PC-3 (cell line): ENCODE results near the gene LGALS9. TPM values are rescaled to one million over a fixed set of nuclear protein-coding genes. Genes with fewer than 3 reads are reported as not detected.

Experiments used
- ATAC-seq: fragments of 200-7000 bp; cut with Tn5 transposase; 2 replicates; pipeline ENCODE4 v1.9.1; 2020; ENCODE audit warnings: mild to moderate bottlenecking, moderate library complexity
- BruUV-seq: library from RNA; stranded (reverse); fragments of 400-500 nt; replicated peaks from 2 replicates; lab custom pipeline; 2021; lab: Mats Ljungman, UMichigan
- CTCF ChIA-PET: fragments of 300-600 bp; sonication (Branson Sonifier 250); formaldehyde crosslinking; loops from one replicate; lab custom pipeline; 2022; ENCODE audit warnings: antibody characterized with exemption; lab: Charles Lee
- POLR2A ChIA-PET: fragments of 300-600 bp; sonication (Branson Sonifier 250); formaldehyde crosslinking; loops from one replicate; lab custom pipeline; 2022; ENCODE audit warnings: antibody characterized with exemption; ENCODE audit not compliant: unreplicated experiment; lab: Charles Lee
- DNase-seq: peaks from one replicate; pipeline ENCODE4 v3.0.0-alpha.2; 2015
- H2AFZ ChIP-seq: fragments of 300-600 bp; sonication (generic); 2 replicates; pipeline ENCODE4 v1.6.0; 2016; ENCODE audit warnings: antibody characterized with exemption, low read length
- H3F3A ChIP-seq: fragments of 300-600 bp; sonication (generic); one replicate; pipeline ENCODE4 v1.6.0; 2017; ENCODE audit warnings: antibody characterized with exemption, low read length, control low read depth, mild to moderate bottlenecking; ENCODE audit not compliant: unreplicated experiment
- H3K27ac ChIP-seq: fragments of 300-600 bp; sonication (generic); 2 replicates; pipeline ENCODE4 v1.5.1; 2016; ENCODE audit warnings: mild to moderate bottlenecking, low read length
- H3K27me3 ChIP-seq: fragments of 300-600 bp; sonication (generic); 2 replicates; pipeline ENCODE4 v1.6.1; 2016; ENCODE audit warnings: low read length, mixed read lengths
- H3K36me3 ChIP-seq: fragments of 300-600 bp; sonication (generic); 2 replicates; pipeline ENCODE4 v1.6.1; 2016; ENCODE audit warnings: low read depth, mixed run types, low read length, mixed read lengths
- H3K4me1 ChIP-seq: fragments of 300-600 bp; sonication (generic); 2 replicates; pipeline ENCODE4 v1.5.1; 2016; ENCODE audit warnings: low read length; ENCODE audit not compliant: insufficient read depth
- H3K4me2 ChIP-seq: fragments of 300-600 bp; sonication (generic); 2 replicates; pipeline ENCODE4 v1.6.0; 2016; ENCODE audit warnings: low read length
- H3K4me3 ChIP-seq: fragments of 300-600 bp; sonication (generic); 2 replicates; pipeline ENCODE4 v1.5.1; 2016; ENCODE audit warnings: mild to moderate bottlenecking, low read length, mixed read lengths
- H3K79me2 ChIP-seq: fragments of 300-600 bp; sonication (generic); 2 replicates; pipeline ENCODE4 v1.6.1; 2017; ENCODE audit warnings: low read length, mixed read lengths
- H3K9ac ChIP-seq: fragments of 300-600 bp; sonication (generic); 2 replicates; pipeline ENCODE4 v1.6.0; 2016; ENCODE audit warnings: mild to moderate bottlenecking, low read length
- H3K9me2 ChIP-seq: fragments of 300-600 bp; sonication (generic); replicated peaks from 2 replicates; pipeline ENCODE4 v1.6.1; 2016; ENCODE audit warnings: mixed run types, low read length, mixed read lengths
- H3K9me3 ChIP-seq: fragments of 300-600 bp; sonication (generic); 2 replicates; pipeline ENCODE4 v1.6.1; 2016; ENCODE audit warnings: low read length, mixed read lengths
- H4K20me1 ChIP-seq: fragments of 300-600 bp; sonication (generic); 2 replicates; pipeline ENCODE4 v1.6.1; 2016; ENCODE audit warnings: low read length, mixed read lengths
- EZH2 ChIP-seq: fragments of 300-600 bp; sonication (generic); IDR thresholded peaks from one replicate; pipeline ENCODE4 v1.6.1; 2017; ENCODE audit warnings: antibody characterized with exemption, mild to moderate bottlenecking, low read length; ENCODE audit not compliant: unreplicated experiment
- EZH2phosphoT487 ChIP-seq: fragments of 300-600 bp; sonication (generic); IDR thresholded peaks from 2 replicates; pipeline ENCODE4 v1.6.1; 2018; ENCODE audit warnings: mild to moderate bottlenecking, antibody characterized with exemption, low read length, borderline replicate concordance
- intact Hi-C: fragments of 100-400 bp; cut with micrococcal nuclease; formaldehyde crosslinking; loops from 2 replicates; pipeline ENCODE4 v1.9.0; 2023
- total RNA-seq: library from RNA; depleted of rRNA; stranded (reverse); fragments of >200 nt; gene quantifications from 2 replicates; pipeline ENCODE4 v1.2.3, GENCODE V29; 2014
- TF ChIP-seq, protein P1 (sequence below): fragments of 300-600 bp; sonication (generic); conservative IDR thresholded peaks from 2 replicates; pipeline ENCODE4 v1.5.1; 2017; ENCODE audit warnings: antibody characterized with exemption, low read depth, mild to moderate bottlenecking, low read length

Gene LGALS9
- total RNA-seq, 1 experiment from 2014 or later, result 1.1 TPM

DNA sequence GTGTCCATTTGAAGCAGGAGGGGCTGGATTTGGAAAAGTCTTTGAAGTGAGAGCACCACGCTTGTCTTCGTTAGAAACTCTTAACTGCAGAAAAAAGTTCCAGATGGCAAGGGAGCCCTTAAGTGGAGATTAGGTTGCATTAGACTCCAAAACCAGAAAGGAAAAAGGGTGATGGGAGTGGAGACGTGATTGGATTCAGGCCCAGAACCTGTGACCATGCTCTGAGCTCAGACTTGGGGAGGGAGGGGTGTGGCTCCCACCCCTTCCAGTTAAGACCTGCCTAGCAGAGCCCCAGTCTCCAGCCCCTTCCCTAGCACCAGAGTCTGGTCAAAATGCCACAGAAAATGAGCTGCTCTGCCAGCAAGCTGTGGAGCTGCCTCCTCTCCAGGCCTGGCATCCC, 6.4 kb upstream of the LGALS9 start:
- no peaks in the 10 kb centered on the region for H3K36me3 ChIP-seq
- no peaks in the 10 kb centered on the region for H3K27me3 ChIP-seq
- H3K4me1 ChIP-seq, result peaks cover 4% of the 10 kb centered on the region
- TF ChIP-seq, protein P1, sequence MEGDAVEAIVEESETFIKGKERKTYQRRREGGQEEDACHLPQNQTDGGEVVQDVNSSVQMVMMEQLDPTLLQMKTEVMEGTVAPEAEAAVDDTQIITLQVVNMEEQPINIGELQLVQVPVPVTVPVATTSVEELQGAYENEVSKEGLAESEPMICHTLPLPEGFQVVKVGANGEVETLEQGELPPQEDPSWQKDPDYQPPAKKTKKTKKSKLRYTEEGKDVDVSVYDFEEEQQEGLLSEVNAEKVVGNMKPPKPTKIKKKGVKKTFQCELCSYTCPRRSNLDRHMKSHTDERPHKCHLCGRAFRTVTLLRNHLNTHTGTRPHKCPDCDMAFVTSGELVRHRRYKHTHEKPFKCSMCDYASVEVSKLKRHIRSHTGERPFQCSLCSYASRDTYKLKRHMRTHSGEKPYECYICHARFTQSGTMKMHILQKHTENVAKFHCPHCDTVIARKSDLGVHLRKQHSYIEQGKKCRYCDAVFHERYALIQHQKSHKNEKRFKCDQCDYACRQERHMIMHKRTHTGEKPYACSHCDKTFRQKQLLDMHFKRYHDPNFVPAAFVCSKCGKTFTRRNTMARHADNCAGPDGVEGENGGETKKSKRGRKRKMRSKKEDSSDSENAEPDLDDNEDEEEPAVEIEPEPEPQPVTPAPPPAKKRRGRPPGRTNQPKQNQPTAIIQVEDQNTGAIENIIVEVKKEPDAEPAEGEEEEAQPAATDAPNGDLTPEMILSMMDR, result no peak
- TF ChIP-seq EZH2phosphoT487 (no peak), EZH2 (no peak)
- H2AFZ ChIP-seq, result no peak overlapping the region
- no peaks in the 10 kb centered on the region for H3K9me2 ChIP-seq
- H3F3A ChIP-seq, result no peaks in the 10 kb centered on the region
- POLR2A ChIA-PET, result no interaction called here
- H3K4me2 ChIP-seq, result no peak overlapping the region
- no peaks in the 10 kb centered on the region for H4K20me1 ChIP-seq
- no peaks in the 10 kb centered on the region for H3K9me3 ChIP-seq
- no peak overlapping the region for H3K27ac ChIP-seq
- DNase-seq, result no peak
- ATAC-seq, result no peak
- H3K9ac ChIP-seq, result no peak overlapping the region
- CTCF ChIA-PET, result no interaction called here
- BruUV-seq, result no TSS peak
- H3K4me3 ChIP-seq, result no peak overlapping the region
- intact Hi-C loops, result no loop called here
- H3K79me2 ChIP-seq, result no peaks in the 10 kb centered on the region

DNA sequence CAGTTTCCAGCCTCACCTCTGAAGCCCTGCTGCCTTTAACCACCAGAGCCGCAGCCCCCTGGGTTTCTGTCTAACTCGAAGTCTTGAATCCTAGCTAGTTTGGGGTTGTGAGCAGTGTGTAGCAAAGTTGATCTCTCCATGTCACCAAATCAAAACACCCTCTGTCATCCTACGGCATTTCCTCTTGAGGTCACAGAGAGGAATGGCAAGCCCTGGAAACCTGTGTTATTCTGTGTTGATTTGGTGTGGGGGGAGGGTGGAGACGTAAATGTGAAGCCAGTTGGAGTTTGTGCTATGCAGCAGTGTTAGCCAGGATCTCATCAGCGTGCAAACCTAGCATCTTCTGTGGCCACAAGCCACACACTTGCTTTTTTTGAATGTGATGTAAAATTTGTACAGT, 5.1 kb upstream of the LGALS9 start:
- Histone ChIP-seq H3K9me3 (no peaks in the 10 kb centered on the region), H3K27ac (no peak overlapping the region), H3F3A (no peaks in the 10 kb centered on the region), H3K4me3 (no peak overlapping the region), H3K27me3 (no peaks in the 10 kb centered on the region), H3K9ac (no peak overlapping the region), H3K4me2 (no peak overlapping the region), H4K20me1 (no peaks in the 10 kb centered on the region), H3K9me2 (no peaks in the 10 kb centered on the region), H3K4me1 (peaks cover 8% of the 10 kb centered on the region), H3K79me2 (no peaks in the 10 kb centered on the region), H3K36me3 (no peaks in the 10 kb centered on the region), H2AFZ (no peak overlapping the region)
- ChIA-PET CTCF (no interaction called here), POLR2A (no interaction called here)
- TF ChIP-seq, protein P1, result no peak
- no peak for TF ChIP-seq EZH2phosphoT487
- no peak for TF ChIP-seq EZH2
- DNase-seq (no peak), ATAC-seq (no peak)
- intact Hi-C loops, result no loop called here
- BruUV-seq, result no TSS peak

DNA sequence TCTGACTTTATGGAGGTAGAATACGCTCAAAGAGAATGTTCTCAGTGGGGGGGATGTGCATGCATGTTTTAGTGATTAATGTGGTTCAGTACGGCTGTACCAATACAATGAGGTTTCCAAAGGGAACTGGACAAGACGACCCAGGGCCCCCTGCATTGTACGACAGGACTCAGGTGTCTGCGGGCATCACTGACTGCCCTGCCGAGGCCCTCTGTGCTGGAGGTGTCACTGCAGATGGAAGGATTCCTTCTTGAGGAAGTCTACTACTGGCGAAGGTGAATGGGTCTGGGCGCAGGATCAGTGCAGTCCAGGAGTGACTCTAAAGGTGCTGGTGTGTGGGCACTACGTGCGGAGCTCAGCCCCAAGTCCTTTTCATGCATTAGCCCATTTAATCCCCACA, 3.5 kb upstream of the LGALS9 start:
- H4K20me1 ChIP-seq, result no peaks in the 10 kb centered on the region
- no peak overlapping the region for H3K9ac ChIP-seq
- no peaks in the 10 kb centered on the region for H3K27me3 ChIP-seq
- no peak overlapping the region for H3K4me2 ChIP-seq
- intact Hi-C loops, result no loop called here
- BruUV-seq, result no TSS peak
- ATAC-seq (no peak), DNase-seq (no peak)
- ChIA-PET POLR2A (no interaction called here), CTCF (no interaction called here)
- H3K36me3 ChIP-seq, result no peaks in the 10 kb centered on the region
- H3K4me1 ChIP-seq, result peaks cover 8% of the 10 kb centered on the region
- H3K79me2 ChIP-seq, result no peaks in the 10 kb centered on the region
- TF ChIP-seq EZH2phosphoT487, result no peak
- TF ChIP-seq, protein P1, result no peak
- no peak for TF ChIP-seq EZH2
- no peak overlapping the region for H2AFZ ChIP-seq
- H3K9me3 ChIP-seq, result no peaks in the 10 kb centered on the region
- no peak overlapping the region for H3K27ac ChIP-seq
- no peak overlapping the region for H3K4me3 ChIP-seq
- no peaks in the 10 kb centered on the region for H3K9me2 ChIP-seq
- H3F3A ChIP-seq, result no peaks in the 10 kb centered on the region
